Measurements from ENCODE around the gene NAALADL2.

Gene NAALADL2

DNA sequence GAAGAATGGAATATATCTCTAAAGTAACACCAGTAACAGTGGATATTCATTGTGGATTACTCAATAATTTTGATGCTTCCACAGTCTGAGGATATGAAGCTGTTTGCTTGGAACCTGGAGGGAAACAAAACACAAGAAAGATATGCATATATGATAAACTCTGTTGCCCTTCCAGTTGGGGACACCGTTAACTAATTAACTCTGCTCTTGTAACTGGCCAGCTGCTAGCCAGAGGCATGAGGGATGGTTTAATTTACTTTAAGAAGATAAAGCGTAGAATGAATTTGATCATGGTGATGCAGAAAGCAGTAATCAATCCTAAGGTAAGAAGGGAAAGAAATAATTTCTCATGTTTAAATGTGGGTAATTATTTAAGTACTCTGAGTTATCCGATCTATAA is 442.6 kb downstream of the NAALADL2 start:
- H3K23ac ChIP-seq (ENCODE audit: low read length) = no peak overlapping the region
- no CpG with 5 or more reads among the region's 3 CpGs for WGBS (ENCODE audit: extremely low coverage, insufficient coverage, low lambda C conversion rate)
- no peak overlapping the region for H3K4ac ChIP-seq (ENCODE audit: low read depth, low read length)
- no peak overlapping the region for H3K56ac ChIP-seq (ENCODE audit: low read length)
- H2BK15ac ChIP-seq (replicated peaks; ENCODE audit: low read depth) = no peak overlapping the region
- H3K27ac ChIP-seq (ENCODE audit: low read depth, low read length) = no peak overlapping the region
- no peak overlapping the region for H3K9ac ChIP-seq (ENCODE audit: low read length)
- no peak overlapping the region for H3K4me2 ChIP-seq (ENCODE audit: low read length)
- no peaks in the 10 kb centered on the region for H3K79me2 ChIP-seq (ENCODE audit: control insufficient read depth, insufficient read depth, low read length)
- H2AK5ac ChIP-seq (ENCODE audit: low read length) = no peak overlapping the region
- H4K5ac ChIP-seq (ENCODE audit: low read length) = no peak overlapping the region
- no peaks in the 10 kb centered on the region for H3K36me3 ChIP-seq (ENCODE audit: control insufficient read depth, insufficient read depth, low read length)
- no peaks in the 10 kb centered on the region for H3K4me1 ChIP-seq (ENCODE audit: control insufficient read depth, low read depth, low read length)
- no peak for DNase-seq
- no peak overlapping the region for H2BK120ac ChIP-seq (ENCODE audit: low read depth, low read length)
- H3K27me3 ChIP-seq (ENCODE audit: insufficient read depth, low read length, poor library complexity) = no peaks in the 10 kb centered on the region
- no peak overlapping the region for H4K8ac ChIP-seq (ENCODE audit: low read depth, low read length)
- H3K79me1 ChIP-seq (ENCODE audit: low read length) = no peaks in the 10 kb centered on the region
- no peak overlapping the region for H3K18ac ChIP-seq (ENCODE audit: low read length)
- H3K4me3 ChIP-seq (ENCODE audit: low read length) = no peak overlapping the region
- no peak overlapping the region for H2BK5ac ChIP-seq (ENCODE audit: low read length)

DNA sequence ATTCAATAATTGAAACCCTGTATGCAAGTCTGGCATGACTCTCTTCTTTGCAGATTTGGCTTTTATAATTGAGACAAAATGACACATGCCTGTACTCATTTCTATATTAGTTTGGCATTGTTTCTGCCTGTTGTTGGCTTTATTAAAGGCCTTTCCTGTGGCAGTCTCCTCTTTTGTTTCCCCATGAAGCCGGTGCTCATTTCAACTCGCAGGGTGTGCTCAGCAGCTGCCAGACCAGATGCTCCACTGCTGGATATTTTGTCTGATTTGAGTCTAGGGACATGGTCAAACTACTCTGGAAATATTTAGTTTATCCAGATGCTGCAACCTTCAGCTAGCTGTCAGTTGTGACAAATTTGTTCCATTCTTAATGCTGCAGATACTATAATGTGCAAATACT is 445.3 kb downstream of the NAALADL2 start:
- H3K9ac ChIP-seq (ENCODE audit: low read length) = no peak overlapping the region
- no CpG with 5 or more reads among the region's 2 CpGs for WGBS (ENCODE audit: extremely low coverage, insufficient coverage, low lambda C conversion rate)
- DNase-seq = no peak
- H2BK15ac ChIP-seq (replicated peaks; ENCODE audit: low read depth) = no peak overlapping the region
- H3K79me2 ChIP-seq (ENCODE audit: control insufficient read depth, insufficient read depth, low read length) = no peaks in the 10 kb centered on the region
- H2AK5ac ChIP-seq (ENCODE audit: low read length) = no peak overlapping the region
- no peak overlapping the region for H3K27ac ChIP-seq (ENCODE audit: low read depth, low read length)
- H4K8ac ChIP-seq (ENCODE audit: low read depth, low read length) = no peak overlapping the region
- H3K4me1 ChIP-seq (ENCODE audit: control insufficient read depth, low read depth, low read length) = no peaks in the 10 kb centered on the region
- H3K4ac ChIP-seq (ENCODE audit: low read depth, low read length) = no peak overlapping the region
- H3K4me2 ChIP-seq (ENCODE audit: low read length) = no peak overlapping the region
- H2BK5ac ChIP-seq (ENCODE audit: low read length) = no peak overlapping the region
- no peak overlapping the region for H2BK120ac ChIP-seq (ENCODE audit: low read depth, low read length)
- no peak overlapping the region for H4K5ac ChIP-seq (ENCODE audit: low read length)
- no peaks in the 10 kb centered on the region for H3K27me3 ChIP-seq (ENCODE audit: insufficient read depth, low read length, poor library complexity)
- H3K4me3 ChIP-seq (ENCODE audit: low read length) = no peak overlapping the region
- no peak overlapping the region for H3K18ac ChIP-seq (ENCODE audit: low read length)
- no peaks in the 10 kb centered on the region for H3K36me3 ChIP-seq (ENCODE audit: control insufficient read depth, insufficient read depth, low read length)
- no peak overlapping the region for H3K23ac ChIP-seq (ENCODE audit: low read length)
- H3K79me1 ChIP-seq (ENCODE audit: low read length) = no peaks in the 10 kb centered on the region
- no peak overlapping the region for H3K56ac ChIP-seq (ENCODE audit: low read length)

DNA sequence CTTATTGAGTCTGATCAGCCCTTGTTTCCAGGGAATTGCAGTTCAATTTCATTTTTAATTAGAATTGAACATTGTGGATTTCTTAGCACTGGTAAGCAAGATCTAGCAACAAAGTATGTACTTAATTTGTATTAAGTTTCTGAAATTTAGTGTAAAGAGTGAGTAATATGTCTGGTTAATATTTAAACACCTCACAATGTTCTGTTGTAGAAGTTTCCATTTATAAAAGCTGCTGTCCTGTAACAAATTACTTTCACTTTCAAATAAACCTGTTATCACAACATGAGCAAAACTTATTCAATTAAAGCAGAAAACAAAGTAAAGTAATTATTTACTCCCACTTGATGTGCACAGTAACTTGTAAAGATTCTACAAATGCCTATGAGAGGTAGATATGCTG is 448.5 kb downstream of the NAALADL2 start:
- no peak overlapping the region for H4K5ac ChIP-seq (ENCODE audit: low read length)
- H2BK5ac ChIP-seq (ENCODE audit: low read length) = no peak overlapping the region
- H2BK15ac ChIP-seq (replicated peaks; ENCODE audit: low read depth) = no peak overlapping the region
- H3K27me3 ChIP-seq (ENCODE audit: insufficient read depth, low read length, poor library complexity) = no peaks in the 10 kb centered on the region
- no peak overlapping the region for H2AK5ac ChIP-seq (ENCODE audit: low read length)
- no peaks in the 10 kb centered on the region for H3K79me2 ChIP-seq (ENCODE audit: control insufficient read depth, insufficient read depth, low read length)
- no peak for DNase-seq
- H3K4ac ChIP-seq (ENCODE audit: low read depth, low read length) = no peak overlapping the region
- no peak overlapping the region for H3K56ac ChIP-seq (ENCODE audit: low read length)
- no peak overlapping the region for H3K27ac ChIP-seq (ENCODE audit: low read depth, low read length)
- H3K79me1 ChIP-seq (ENCODE audit: low read length) = no peaks in the 10 kb centered on the region
- no peaks in the 10 kb centered on the region for H3K4me1 ChIP-seq (ENCODE audit: control insufficient read depth, low read depth, low read length)
- H3K18ac ChIP-seq (ENCODE audit: low read length) = no peak overlapping the region
- no peak overlapping the region for H2BK120ac ChIP-seq (ENCODE audit: low read depth, low read length)
- H3K4me2 ChIP-seq (ENCODE audit: low read length) = no peak overlapping the region
- no peak overlapping the region for H4K8ac ChIP-seq (ENCODE audit: low read depth, low read length)
- H3K4me3 ChIP-seq (ENCODE audit: low read length) = no peak overlapping the region
- H3K36me3 ChIP-seq (ENCODE audit: control insufficient read depth, insufficient read depth, low read length) = no peaks in the 10 kb centered on the region
- no peak overlapping the region for H3K9ac ChIP-seq (ENCODE audit: low read length)
- H3K23ac ChIP-seq (ENCODE audit: low read length) = no peak overlapping the region

DNA sequence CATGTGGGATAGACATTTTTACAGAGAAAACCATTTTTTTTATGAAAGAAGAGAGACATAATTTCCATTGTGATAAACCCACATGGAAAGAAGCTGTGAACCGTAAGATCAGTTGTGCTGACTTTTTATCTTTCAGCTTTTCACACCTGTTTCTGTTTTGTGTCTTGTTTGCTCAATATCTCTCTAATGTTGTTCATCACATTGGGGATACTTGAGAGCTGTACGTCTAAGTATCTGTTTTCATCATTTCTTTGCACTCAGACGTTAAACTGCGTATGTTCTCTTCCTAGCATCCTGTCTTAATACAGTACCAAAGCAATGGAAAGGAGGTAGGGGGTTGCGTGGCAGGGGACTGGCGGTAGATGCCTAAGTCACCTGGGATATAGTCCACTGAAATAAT is 449.0 kb downstream of the NAALADL2 start:
- H3K27ac ChIP-seq (ENCODE audit: low read depth, low read length) = no peak overlapping the region
- H3K4me3 ChIP-seq (ENCODE audit: low read length) = no peak overlapping the region
- no peak overlapping the region for H2BK15ac ChIP-seq (replicated peaks; ENCODE audit: low read depth)
- no peak overlapping the region for H3K18ac ChIP-seq (ENCODE audit: low read length)
- no peaks in the 10 kb centered on the region for H3K79me1 ChIP-seq (ENCODE audit: low read length)
- no peak overlapping the region for H3K9ac ChIP-seq (ENCODE audit: low read length)
- no peaks in the 10 kb centered on the region for H3K27me3 ChIP-seq (ENCODE audit: insufficient read depth, low read length, poor library complexity)
- H3K4me2 ChIP-seq (ENCODE audit: low read length) = no peak overlapping the region
- H4K5ac ChIP-seq (ENCODE audit: low read length) = no peak overlapping the region
- no peaks in the 10 kb centered on the region for H3K4me1 ChIP-seq (ENCODE audit: control insufficient read depth, low read depth, low read length)
- H3K79me2 ChIP-seq (ENCODE audit: control insufficient read depth, insufficient read depth, low read length) = no peaks in the 10 kb centered on the region
- no CpG with 5 or more reads among the region's 6 CpGs for WGBS (ENCODE audit: extremely low coverage, insufficient coverage, low lambda C conversion rate)
- no peak overlapping the region for H3K4ac ChIP-seq (ENCODE audit: low read depth, low read length)
- H2BK5ac ChIP-seq (ENCODE audit: low read length) = no peak overlapping the region
- no peak overlapping the region for H4K8ac ChIP-seq (ENCODE audit: low read depth, low read length)
- no peak for DNase-seq
- H3K36me3 ChIP-seq (ENCODE audit: control insufficient read depth, insufficient read depth, low read length) = no peaks in the 10 kb centered on the region
- H3K23ac ChIP-seq (ENCODE audit: low read length) = no peak overlapping the region
- H2BK120ac ChIP-seq (ENCODE audit: low read depth, low read length) = no peak overlapping the region
- H2AK5ac ChIP-seq (ENCODE audit: low read length) = no peak overlapping the region
- no peak overlapping the region for H3K56ac ChIP-seq (ENCODE audit: low read length)

DNA sequence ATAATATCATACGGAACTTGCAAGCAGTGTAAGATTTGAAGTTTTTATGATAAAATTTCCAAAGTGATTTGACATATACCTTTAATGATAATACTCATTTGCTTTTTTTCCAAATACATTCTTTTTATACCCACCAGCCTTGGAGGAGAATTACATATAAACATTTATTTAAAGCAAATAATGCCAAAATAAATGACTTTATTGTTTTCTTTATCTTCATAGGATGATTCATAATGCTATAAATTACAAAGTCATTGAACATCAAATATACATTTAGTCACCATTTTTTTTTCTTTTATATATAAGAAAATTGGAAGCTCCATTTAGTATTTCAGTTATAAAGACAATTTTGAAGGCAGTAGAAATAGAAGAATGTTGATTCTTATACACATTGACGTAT is 450.9 kb downstream of the NAALADL2 start:
- Histone ChIP-seq H3K36me3 (ENCODE audit: control insufficient read depth, insufficient read depth, low read length) (no peaks in the 10 kb centered on the region), H3K79me2 (ENCODE audit: control insufficient read depth, insufficient read depth, low read length) (no peaks in the 10 kb centered on the region), H3K4me3 (ENCODE audit: low read length) (no peak overlapping the region), H4K5ac (ENCODE audit: low read length) (no peak overlapping the region), H3K27me3 (ENCODE audit: insufficient read depth, low read length, poor library complexity) (no peaks in the 10 kb centered on the region), H2BK15ac (replicated peaks; ENCODE audit: low read depth) (no peak overlapping the region), H3K79me1 (ENCODE audit: low read length) (no peaks in the 10 kb centered on the region), H3K18ac (ENCODE audit: low read length) (no peak overlapping the region), H2BK120ac (ENCODE audit: low read depth, low read length) (no peak overlapping the region), H3K9ac (ENCODE audit: low read length) (no peak overlapping the region), H3K4me1 (ENCODE audit: control insufficient read depth, low read depth, low read length) (no peaks in the 10 kb centered on the region), H4K8ac (ENCODE audit: low read depth, low read length) (no peak overlapping the region), H3K4me2 (ENCODE audit: low read length) (no peak overlapping the region), H3K4ac (ENCODE audit: low read depth, low read length) (no peak overlapping the region), H2AK5ac (ENCODE audit: low read length) (no peak overlapping the region), H2BK5ac (ENCODE audit: low read length) (no peak overlapping the region), H3K23ac (ENCODE audit: low read length) (no peak overlapping the region), H3K56ac (ENCODE audit: low read length) (no peak overlapping the region), H3K27ac (ENCODE audit: low read depth, low read length) (no peak overlapping the region)
- DNase-seq = no peak
- WGBS (ENCODE audit: extremely low coverage, insufficient coverage, low lambda C conversion rate) = no CpG with 5 or more reads among the region's 2 CpGs

DNA sequence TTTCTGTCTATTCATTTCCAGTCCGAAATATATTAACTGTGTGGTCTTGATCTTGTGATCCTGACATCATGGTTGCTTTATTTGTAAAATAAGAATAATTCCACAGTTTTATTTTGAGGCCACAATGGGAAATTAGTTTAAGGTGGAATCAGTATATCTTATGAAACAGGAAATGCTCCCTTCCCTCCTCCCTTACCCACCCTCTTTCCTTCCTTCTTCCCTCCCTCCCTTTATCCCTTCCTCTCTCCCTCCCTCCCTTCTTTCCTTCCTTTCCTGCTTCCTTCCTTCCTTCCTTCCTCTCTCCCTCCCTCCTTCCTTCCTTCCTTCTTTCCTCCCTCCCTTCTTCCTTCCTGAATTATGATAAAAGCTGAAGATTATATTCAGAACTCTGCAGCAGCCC is 452.3 kb downstream of the NAALADL2 start:
- Histone ChIP-seq H3K79me2 (ENCODE audit: control insufficient read depth, insufficient read depth, low read length) (no peaks in the 10 kb centered on the region), H3K23ac (ENCODE audit: low read length) (no peak overlapping the region), H3K56ac (ENCODE audit: low read length) (no peak overlapping the region), H3K18ac (ENCODE audit: low read length) (no peak overlapping the region), H3K27me3 (ENCODE audit: insufficient read depth, low read length, poor library complexity) (no peaks in the 10 kb centered on the region), H2BK15ac (replicated peaks; ENCODE audit: low read depth) (no peak overlapping the region), H2BK120ac (ENCODE audit: low read depth, low read length) (no peak overlapping the region), H3K4ac (ENCODE audit: low read depth, low read length) (no peak overlapping the region), H4K5ac (ENCODE audit: low read length) (no peak overlapping the region), H4K8ac (ENCODE audit: low read depth, low read length) (no peak overlapping the region), H3K27ac (ENCODE audit: low read depth, low read length) (no peak overlapping the region), H3K79me1 (ENCODE audit: low read length) (no peaks in the 10 kb centered on the region), H3K4me1 (ENCODE audit: control insufficient read depth, low read depth, low read length) (no peaks in the 10 kb centered on the region), H3K4me2 (ENCODE audit: low read length) (no peak overlapping the region), H3K4me3 (ENCODE audit: low read length) (no peak overlapping the region), H3K36me3 (ENCODE audit: control insufficient read depth, insufficient read depth, low read length) (no peaks in the 10 kb centered on the region), H2BK5ac (ENCODE audit: low read length) (no peak overlapping the region), H3K9ac (ENCODE audit: low read length) (no peak overlapping the region), H2AK5ac (ENCODE audit: low read length) (no peak overlapping the region)
- no CpG with 5 or more reads among the region's 1 CpG for WGBS (ENCODE audit: extremely low coverage, insufficient coverage, low lambda C conversion rate)
- no peak for DNase-seq

All from mesendoderm (in vitro differentiated cells).